Measurements from ENCODE around the gene MS4A13. TPM values are rescaled to one million over a fixed set of nuclear protein-coding genes. Genes with fewer than 3 reads are reported as not detected.

Gene MS4A13
- polyA plus RNA-seq, 2 of the 4 experiments (the other 2 are of a cell fraction) = not detected

DNA sequence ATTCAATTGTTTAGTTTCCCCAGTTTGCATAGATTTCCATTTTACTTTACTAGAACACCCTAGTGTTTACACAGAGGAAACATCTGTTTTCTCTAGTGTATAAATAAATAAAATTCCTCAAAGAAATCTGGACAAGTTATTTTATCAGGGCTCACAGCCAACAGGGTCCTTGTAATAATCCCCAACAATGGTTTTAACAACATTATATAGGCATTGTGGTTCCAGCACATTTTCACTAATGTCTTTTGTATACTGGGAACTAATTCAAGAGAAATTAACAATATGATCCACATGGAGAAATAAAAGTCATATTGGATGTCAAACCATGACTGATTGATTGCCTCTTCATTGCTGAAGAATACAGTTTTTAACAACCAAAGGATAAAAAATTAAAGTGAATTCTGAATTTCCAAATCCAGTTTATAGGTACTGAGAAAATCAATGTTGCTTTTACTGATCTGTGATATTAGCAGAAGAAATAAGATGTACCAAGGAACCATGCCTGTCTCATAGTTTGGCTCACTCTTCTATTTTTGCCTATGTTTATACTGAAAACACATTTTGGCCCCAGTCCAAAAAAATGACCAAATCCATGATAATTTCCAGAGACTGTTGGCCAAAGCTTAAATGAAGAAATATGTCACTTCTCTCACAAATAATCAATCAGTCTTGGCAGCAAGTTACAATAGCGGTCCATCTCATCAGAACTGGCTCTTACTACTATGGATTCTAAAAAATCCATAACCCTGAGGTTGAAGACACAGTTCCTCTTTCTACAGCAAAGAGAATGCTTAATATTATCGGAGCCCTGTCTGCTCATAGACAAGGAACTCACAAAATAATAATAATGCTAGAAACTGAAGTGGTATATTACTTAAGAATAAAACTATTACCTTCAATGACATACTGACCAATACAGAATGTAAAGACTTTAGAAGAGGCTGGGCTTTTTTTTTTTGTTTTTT, 1.4 kb upstream of the MS4A13 start:
- Histone ChIP-seq H3K4me1 (no peaks in the 10 kb centered on the region), H3K4me3 (no peak overlapping the region), H3K4me2 (no peak overlapping the region), H3K9me3 (no peaks in the 10 kb centered on the region), H3K27ac (no peak overlapping the region)
- 2% methylated on average over 2 of the region's 2 CpGs for WGBS (ENCODE audit: missing lambda C conversion rate)
- ChIA-PET POLR2A (no interaction called here), CTCF (interaction anchor here (1.4 kb wide), 1 partner anchor 150 kb away, joined by 3 read pairs; no protein-coding TSS in a partner anchor)
- DNase-seq (ENCODE audit: low read depth in 1 of 2, low spot score in 1 of 2) (no peak), FAIRE-seq (no peak), ATAC-seq (no peak)
- TF ChIP-seq, protein P1, sequence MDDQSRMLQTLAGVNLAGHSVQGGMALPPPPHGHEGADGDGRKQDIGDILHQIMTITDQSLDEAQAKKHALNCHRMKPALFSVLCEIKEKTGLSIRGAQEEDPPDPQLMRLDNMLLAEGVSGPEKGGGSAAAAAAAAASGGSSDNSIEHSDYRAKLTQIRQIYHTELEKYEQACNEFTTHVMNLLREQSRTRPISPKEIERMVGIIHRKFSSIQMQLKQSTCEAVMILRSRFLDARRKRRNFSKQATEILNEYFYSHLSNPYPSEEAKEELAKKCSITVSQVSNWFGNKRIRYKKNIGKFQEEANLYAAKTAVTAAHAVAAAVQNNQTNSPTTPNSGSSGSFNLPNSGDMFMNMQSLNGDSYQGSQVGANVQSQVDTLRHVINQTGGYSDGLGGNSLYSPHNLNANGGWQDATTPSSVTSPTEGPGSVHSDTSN (IDR thresholded peaks at IDR 0.05) = no peak

DNA sequence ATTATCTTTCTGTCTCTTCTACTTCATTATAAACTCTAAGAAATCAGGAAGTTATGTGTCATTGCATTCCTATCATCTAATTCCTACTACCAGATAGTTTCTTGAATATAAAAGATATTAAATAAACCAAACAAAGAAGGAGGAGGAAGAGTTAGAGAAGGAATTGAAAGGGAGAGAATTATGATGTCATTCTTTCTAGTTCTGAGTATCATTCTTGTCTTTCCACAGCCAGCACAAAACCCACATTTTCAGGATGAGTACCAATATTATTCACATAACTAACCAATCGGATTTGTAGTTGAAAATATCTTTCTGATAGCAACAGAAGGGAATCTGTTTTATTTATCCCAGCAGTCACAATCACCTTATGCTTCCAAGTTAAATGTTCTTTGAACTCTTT, 13.3 kb downstream of the MS4A13 start:
- CTCF ChIA-PET = no interaction called here
- Histone ChIP-seq H3K4me1 (no peaks in the 10 kb centered on the region), H3K9me3 (no peaks in the 10 kb centered on the region), H3K4me2 (no peak overlapping the region), H3K4me3 (no peak overlapping the region), H3K27ac (no peak overlapping the region)
- ATAC-seq (no peak), DNase-seq (ENCODE audit: low read depth in 1 of 2, low spot score in 1 of 2) (no peak), FAIRE-seq (no peak)
- WGBS (ENCODE audit: missing lambda C conversion rate) = 2% methylated on average over 1 of the region's 1 CpG
- TF ChIP-seq POLR2A (IDR thresholded peaks at IDR 0.05; ENCODE audit: low read length) (no peak), HOXB13 (CRISPR knock-in tag; IDR thresholded peaks at IDR 0.05; ENCODE audit: low read depth) (no peak), BHLHE40 (IDR thresholded peaks at IDR 0.05; ENCODE audit: low read depth, low read length) (no peak), MYC (IDR thresholded peaks at IDR 0.05; ENCODE audit: borderline replicate concordance, low read length) (no peak), HEYL (CRISPR knock-in tag; IDR thresholded peaks at IDR 0.05) (no peak), ZFP36 (IDR thresholded peaks at IDR 0.05; ENCODE audit: borderline replicate concordance, partially characterized antibody) (no peak)
- POLR2A ChIA-PET = no interaction called here

DNA sequence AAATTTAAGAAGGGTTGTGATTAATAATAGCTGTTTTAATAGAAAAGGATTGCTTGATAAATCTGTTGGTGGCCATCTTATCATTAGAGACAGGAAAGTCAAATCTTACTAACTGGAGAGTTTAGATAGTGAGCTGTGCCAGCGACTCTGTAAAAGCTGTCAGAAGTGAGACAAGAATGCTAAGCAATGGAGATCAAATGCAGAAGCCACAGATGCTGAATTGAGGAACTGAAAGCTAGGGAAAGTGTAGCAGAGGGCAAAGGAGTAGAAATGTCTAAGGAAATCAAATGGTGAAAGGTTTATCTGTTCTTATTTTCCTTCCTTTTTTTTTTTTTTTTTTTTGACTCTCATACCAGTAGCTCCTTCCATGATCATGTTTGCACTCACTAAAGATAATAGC, 13.7 kb downstream of the MS4A13 start:
- 0% methylated on average over 1 of the region's 1 CpG for WGBS (ENCODE audit: missing lambda C conversion rate)
- no peak for ATAC-seq

More for the DNA sequence above, 13.7 kb downstream of the MS4A13 start:
- H3K4me1 ChIP-seq = no peaks in the 10 kb centered on the region
- H3K4me3 ChIP-seq = no peak overlapping the region
- DNase-seq (ENCODE audit: low read depth in 1 of 2, low spot score in 1 of 2) (no peak), FAIRE-seq (no peak)
- ChIA-PET POLR2A (no interaction called here), CTCF (no interaction called here)
- no peak overlapping the region for H3K27ac ChIP-seq
- H3K9me3 ChIP-seq = no peaks in the 10 kb centered on the region
- no peak overlapping the region for H3K4me2 ChIP-seq
- no peak for TF ChIP-seq BHLHE40 (IDR thresholded peaks at IDR 0.05; ENCODE audit: low read depth, low read length)
- TF ChIP-seq, protein P2, sequence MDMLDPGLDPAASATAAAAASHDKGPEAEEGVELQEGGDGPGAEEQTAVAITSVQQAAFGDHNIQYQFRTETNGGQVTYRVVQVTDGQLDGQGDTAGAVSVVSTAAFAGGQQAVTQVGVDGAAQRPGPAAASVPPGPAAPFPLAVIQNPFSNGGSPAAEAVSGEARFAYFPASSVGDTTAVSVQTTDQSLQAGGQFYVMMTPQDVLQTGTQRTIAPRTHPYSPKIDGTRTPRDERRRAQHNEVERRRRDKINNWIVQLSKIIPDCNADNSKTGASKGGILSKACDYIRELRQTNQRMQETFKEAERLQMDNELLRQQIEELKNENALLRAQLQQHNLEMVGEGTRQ (IDR thresholded peaks at IDR 0.05) = no peak
- TF ChIP-seq PHF8 (IDR thresholded peaks at IDR 0.05; ENCODE audit: borderline replicate concordance, low read depth) = no peak
- TF ChIP-seq RARB (CRISPR knock-in tag; IDR thresholded peaks at IDR 0.05) = no peak
- TF ChIP-seq, protein P3, sequence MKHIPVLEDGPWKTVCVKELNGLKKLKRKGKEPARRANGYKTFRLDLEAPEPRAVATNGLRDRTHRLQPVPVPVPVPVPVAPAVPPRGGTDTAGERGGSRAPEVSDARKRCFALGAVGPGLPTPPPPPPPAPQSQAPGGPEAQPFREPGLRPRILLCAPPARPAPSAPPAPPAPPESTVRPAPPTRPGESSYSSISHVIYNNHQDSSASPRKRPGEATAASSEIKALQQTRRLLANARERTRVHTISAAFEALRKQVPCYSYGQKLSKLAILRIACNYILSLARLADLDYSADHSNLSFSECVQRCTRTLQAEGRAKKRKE (CRISPR knock-in tag; IDR thresholded peaks at IDR 0.05; ENCODE audit: low read depth) = no peak
- TF ChIP-seq CHD4 (IDR thresholded peaks at IDR 0.05; ENCODE audit: borderline replicate concordance) = no peak
- no peak for TF ChIP-seq EP300 (IDR thresholded peaks at IDR 0.05)
- TF ChIP-seq FOSL2 (IDR thresholded peaks at IDR 0.05) = no peak
- no peak for TF ChIP-seq FOSL2 (CRISPR knock-in tag; IDR thresholded peaks at IDR 0.05)
- TF ChIP-seq FOXS1 (CRISPR knock-in tag; IDR thresholded peaks at IDR 0.05) = no peak
- no peak for TF ChIP-seq ZFP36 (IDR thresholded peaks at IDR 0.05; ENCODE audit: borderline replicate concordance, partially characterized antibody)
- TF ChIP-seq, protein P1 (IDR thresholded peaks at IDR 0.05) = no peak
- TF ChIP-seq KDM5A (IDR thresholded peaks at IDR 0.05) = no peak

All from A549 (cell line).